C4-2B (cell line): ENCODE data around the gene C8G.

ENCODE experiments used
- H3K27ac ChIP-seq: fragments of 450-650 bp; 2 replicates; pipeline ENCODE4 v1.5.1; 2017
- ZFX ChIP-seq: fragments of 450-650 bp; IDR thresholded peaks from 2 replicates; pipeline ENCODE4 v1.6.1; 2017
- TF ChIP-seq, protein P1 (sequence below): fragments of 450-650 bp; conservative IDR thresholded peaks from 2 replicates; pipeline ENCODE4 v1.5.1; 2017; ENCODE audit warnings: mild to moderate bottlenecking

Gene C8G

DNA sequence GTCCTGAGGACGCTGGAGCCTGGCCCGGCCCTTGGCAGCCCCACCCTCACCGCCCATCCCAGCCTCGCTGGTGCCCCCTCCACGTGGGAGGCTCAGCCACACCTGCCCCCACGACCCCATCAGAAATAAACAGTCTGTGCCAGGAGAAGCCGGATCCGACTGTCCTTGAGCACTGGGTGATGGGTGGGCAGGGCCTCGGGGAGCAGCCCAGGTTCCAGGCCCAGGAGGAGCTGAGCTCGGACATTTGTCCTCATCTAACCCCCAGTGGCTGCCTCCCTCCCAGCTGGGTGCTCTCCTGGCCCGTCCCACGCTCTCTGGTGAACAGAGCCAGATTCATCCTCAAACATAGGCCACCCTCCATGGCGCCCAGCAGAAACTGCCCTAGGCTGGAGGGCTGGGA is 27.7 kb downstream of the C8G start:
- no peak for TF ChIP-seq ZFX
- TF ChIP-seq, protein P1, sequence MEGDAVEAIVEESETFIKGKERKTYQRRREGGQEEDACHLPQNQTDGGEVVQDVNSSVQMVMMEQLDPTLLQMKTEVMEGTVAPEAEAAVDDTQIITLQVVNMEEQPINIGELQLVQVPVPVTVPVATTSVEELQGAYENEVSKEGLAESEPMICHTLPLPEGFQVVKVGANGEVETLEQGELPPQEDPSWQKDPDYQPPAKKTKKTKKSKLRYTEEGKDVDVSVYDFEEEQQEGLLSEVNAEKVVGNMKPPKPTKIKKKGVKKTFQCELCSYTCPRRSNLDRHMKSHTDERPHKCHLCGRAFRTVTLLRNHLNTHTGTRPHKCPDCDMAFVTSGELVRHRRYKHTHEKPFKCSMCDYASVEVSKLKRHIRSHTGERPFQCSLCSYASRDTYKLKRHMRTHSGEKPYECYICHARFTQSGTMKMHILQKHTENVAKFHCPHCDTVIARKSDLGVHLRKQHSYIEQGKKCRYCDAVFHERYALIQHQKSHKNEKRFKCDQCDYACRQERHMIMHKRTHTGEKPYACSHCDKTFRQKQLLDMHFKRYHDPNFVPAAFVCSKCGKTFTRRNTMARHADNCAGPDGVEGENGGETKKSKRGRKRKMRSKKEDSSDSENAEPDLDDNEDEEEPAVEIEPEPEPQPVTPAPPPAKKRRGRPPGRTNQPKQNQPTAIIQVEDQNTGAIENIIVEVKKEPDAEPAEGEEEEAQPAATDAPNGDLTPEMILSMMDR = no peak
- no peak overlapping the region for H3K27ac ChIP-seq

DNA sequence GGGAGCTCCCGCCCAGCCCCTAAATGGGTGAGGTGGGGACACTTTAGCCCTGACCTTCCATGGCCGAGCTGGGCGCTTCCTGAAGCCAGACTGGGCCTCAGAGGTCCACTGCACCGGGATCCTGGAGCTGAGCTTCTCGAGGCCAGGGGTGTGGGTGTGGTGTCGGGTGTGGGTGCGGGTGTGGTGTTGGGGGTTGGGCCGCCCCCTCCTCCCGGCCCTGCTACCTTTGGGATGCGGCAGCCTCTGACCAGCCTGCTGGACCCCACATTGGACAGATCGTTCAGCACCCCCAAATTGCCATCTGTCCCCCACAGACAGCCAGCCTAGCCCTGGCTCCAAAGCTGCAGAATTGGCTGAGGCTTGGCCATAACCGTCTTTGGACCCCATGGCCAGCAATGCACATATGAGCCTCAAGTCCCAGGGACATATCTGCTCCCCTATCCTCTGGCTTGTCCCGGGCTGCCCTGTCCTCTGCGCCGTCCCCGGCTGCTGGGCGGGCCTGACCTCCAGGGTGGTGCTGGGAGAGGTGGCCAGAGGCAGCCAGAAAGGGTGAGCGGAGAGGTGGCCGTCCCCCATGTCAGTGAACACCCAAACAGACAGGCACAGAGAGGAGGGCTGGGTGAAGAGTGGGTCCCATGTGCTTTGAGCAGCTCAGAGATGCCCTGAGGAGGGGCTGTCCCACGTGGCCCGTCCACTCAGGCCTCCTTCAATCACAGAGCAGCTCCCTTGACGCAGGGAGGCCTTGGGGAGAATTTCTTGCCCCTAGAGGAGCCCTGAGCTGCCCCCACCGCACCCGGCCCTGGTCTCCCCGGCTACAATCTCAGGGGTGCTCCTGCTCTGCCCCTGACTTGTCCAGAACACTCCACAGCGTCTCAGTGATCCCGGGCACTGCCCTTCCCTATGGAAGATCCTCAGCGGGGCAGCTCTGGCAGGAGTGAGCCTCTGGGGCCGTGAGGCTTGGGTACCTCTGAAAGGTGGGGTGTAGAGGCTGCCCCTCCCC is 28.9 kb downstream of the C8G start:
- H3K27ac ChIP-seq = no peak overlapping the region
- TF ChIP-seq, protein P1 = no peak
- TF ChIP-seq ZFX = no peak

DNA sequence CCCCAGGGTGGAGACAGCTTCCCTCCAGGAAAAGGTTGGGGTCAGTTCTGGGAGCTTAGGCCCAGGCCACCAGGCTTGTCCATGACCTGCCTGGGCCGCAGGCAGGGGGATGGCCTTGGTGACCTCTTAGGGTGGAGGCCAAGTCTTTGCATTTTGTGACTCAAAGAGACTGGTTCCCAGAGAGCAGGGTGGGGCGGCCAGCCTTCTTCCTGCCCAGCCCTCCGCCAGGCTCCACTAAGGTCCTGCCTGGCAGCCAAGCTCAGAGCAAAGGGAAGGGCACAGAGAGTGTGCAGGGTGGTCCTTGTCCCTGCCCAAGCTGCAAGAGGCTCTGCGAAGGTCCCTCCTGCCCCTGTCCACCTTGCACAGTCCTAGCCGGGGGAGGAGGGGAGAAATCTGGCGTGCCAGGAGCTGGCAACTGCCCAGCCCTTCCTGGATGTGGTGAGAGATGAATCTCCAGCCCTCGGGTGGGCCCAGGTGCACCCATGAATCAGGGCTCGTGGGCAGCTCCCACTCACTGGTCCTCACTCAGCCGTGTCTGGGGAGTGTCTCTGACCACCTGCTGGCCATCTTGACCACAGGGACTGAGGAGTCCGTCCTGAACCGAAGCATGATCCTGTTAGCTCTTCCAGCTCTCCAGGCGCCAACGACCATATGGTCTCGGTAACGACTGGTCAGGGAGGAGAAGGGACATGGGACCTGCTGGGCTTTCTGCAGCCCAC is 29.9 kb downstream of the C8G start:
- H3K27ac ChIP-seq = no peak overlapping the region
- TF ChIP-seq, protein P1 = no peak
- TF ChIP-seq ZFX = no peak

DNA sequence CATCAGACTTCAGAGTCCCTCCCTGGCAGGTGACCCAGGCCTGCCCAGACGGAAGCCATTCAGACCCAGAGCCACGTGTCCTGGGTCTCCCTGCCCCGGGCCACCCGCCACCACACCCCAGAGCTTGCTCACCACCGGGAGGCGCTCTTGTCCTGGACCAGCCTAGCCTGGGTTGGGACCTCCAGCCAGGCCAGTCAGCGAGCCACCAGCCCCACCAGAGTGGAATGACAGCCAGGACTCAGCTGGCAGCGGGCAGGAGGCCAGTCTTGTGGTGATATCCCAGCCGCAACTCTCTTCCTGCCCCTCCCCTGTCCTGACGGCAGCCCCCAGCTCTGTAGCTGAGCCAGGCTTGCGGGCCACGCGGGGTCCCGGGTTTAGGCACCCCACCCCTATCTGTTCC is 30.6 kb downstream of the C8G start:
- H3K27ac ChIP-seq = no peak overlapping the region
- TF ChIP-seq, protein P1 = no peak
- no peak for TF ChIP-seq ZFX

DNA sequence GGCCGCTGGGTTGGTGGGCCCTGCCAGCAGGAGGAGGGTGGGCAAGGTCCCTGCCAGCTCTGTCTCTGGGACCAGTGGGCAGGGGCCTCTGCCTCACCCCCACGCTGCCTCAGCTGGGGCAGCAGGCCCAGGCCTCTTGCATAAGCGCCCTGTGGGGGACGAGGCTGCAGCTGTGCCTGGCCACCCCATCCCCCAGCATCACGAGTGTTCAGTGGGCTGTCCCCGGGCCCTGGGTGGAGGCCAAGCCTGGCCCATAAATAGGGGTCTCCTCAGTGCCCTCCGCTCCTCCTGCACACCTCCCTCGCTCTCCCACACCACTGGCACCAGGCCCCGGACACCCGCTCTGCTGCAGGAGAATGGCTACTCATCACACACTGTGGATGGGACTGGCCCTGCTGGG is 32.2 kb downstream of the C8G start, which contains the start of gene PTGDS:
PTGDS (plus strand) TSS at position 282 of the 400 bp plus-strand sequence; CDS start at position 357, 75 bp downstream.
- TF ChIP-seq, protein P1 = no peak
- TF ChIP-seq ZFX = no peak
- H3K27ac ChIP-seq = no peak within 1 kb of the TSS

DNA sequence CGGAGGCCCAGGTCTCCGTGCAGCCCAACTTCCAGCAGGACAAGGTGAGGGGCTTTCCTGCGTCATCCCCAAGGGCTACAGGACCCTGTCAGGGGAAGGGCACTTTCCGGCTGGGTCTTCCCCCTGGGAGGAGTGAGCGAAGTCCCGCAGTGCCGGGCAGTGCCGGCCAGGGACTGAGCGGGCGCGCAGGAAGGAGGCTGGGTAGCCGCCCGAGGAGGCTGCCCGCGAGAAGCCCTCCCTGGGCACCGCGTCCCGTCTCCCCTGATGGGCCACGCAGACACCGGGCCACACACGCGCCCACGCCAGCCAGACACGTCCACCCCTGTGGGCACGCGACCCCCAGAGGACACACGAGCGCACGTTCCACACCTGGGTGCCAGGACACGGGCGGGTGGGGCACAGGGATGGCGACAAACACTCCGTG is 32.6 kb downstream of the C8G start:
- TF ChIP-seq, protein P1 = no peak
- no peak for TF ChIP-seq ZFX
- no peak overlapping the region for H3K27ac ChIP-seq
